ENCODE results near the gene NME2.

Gene NME2

DNA sequence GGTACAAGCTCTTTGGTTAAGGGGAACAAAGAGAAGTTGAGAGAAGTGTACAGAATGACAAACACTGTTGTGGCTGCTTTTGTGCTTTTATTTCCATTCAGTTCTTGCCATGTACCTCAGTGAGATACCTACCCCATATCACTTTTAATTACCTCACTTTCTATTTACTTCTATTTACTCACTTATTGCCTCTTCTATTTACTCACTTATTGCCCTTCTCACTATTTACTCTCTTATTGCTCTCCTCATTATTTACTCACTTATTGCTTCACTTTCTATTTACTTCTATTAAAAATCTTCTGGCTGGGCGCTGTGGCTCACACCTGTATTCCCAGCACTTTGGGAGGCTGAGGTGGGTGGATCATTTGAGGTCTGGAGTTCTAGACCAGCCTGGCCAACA is 51.7 kb downstream of the NME2 start:
- no peaks in the 10 kb centered on the region for H3K27me3 ChIP-seq (ENCODE audit: insufficient read depth, low read length, poor library complexity, severe bottlenecking)
- H3K36me3 ChIP-seq (ENCODE audit: insufficient read depth, low read length) = peaks cover 89% of the 10 kb centered on the region; the same call in 1 of the 2 replicates
- H3K79me2 ChIP-seq (ENCODE audit: insufficient read depth, low read length) = no peaks in the 10 kb centered on the region
- no peaks in the 10 kb centered on the region for H3K9me2 ChIP-seq (replicated peaks; ENCODE audit: low read depth, low read length)
- no peaks in the 10 kb centered on the region for H3K9me3 ChIP-seq (ENCODE audit: insufficient read depth, low read depth, low read length)
- H4K20me1 ChIP-seq (ENCODE audit: insufficient read depth, low read length, poor library complexity, severe bottlenecking) = no peaks in the 10 kb centered on the region
- TF ChIP-seq EZH2phosphoT487 (IDR thresholded peaks at IDR 0.05; ENCODE audit: borderline replicate concordance) = no peak
- TF ChIP-seq, protein P1, sequence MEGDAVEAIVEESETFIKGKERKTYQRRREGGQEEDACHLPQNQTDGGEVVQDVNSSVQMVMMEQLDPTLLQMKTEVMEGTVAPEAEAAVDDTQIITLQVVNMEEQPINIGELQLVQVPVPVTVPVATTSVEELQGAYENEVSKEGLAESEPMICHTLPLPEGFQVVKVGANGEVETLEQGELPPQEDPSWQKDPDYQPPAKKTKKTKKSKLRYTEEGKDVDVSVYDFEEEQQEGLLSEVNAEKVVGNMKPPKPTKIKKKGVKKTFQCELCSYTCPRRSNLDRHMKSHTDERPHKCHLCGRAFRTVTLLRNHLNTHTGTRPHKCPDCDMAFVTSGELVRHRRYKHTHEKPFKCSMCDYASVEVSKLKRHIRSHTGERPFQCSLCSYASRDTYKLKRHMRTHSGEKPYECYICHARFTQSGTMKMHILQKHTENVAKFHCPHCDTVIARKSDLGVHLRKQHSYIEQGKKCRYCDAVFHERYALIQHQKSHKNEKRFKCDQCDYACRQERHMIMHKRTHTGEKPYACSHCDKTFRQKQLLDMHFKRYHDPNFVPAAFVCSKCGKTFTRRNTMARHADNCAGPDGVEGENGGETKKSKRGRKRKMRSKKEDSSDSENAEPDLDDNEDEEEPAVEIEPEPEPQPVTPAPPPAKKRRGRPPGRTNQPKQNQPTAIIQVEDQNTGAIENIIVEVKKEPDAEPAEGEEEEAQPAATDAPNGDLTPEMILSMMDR (conservative IDR thresholded peaks at IDR 0.05; ENCODE audit: low read length) = no peak
- H3K4me3 ChIP-seq (ENCODE audit: low read length, poor library complexity, severe bottlenecking) = no peak overlapping the region
- peaks cover 6% of the 10 kb centered on the region for H3K4me1 ChIP-seq (ENCODE audit: insufficient read depth, low read length, poor library complexity, severe bottlenecking)
- H3K4me2 ChIP-seq (ENCODE audit: low read depth, low read length, poor library complexity, severe bottlenecking) = no peak overlapping the region
- H2AFZ ChIP-seq (ENCODE audit: low read length) = no peak overlapping the region
- H3F3A ChIP-seq (ENCODE audit: low read depth) = peaks cover 6% of the 10 kb centered on the region; the same call in 1 of the 2 replicates
- no peak overlapping the region for H3K9ac ChIP-seq (ENCODE audit: low read depth, low read length, poor library complexity, severe bottlenecking)

DNA sequence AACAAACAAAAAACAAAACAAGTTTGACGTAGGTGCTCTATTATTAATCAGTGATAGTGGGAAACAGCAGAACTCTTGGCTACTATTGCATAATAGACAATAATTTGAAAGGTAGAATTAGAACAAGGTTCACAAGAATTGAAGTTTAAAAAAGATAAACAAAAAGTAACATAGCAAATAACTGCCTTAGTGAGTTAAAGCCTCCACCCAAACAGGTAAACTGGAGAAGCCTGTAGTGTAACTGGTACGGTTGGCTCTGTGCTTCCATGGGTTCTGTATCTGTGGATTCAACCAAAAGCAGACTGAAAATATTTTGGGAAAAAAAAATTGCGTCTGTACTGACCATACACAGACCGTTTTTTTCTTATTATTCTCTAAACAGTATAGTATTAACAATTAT is 55.1 kb downstream of the NME2 start:
- peaks cover 78% of the 10 kb centered on the region; the same call in 1 of the 2 replicates for H3K36me3 ChIP-seq (ENCODE audit: insufficient read depth, low read length)
- H3K9me2 ChIP-seq (replicated peaks; ENCODE audit: low read depth, low read length) = no peaks in the 10 kb centered on the region

More for the DNA sequence above, 55.1 kb downstream of the NME2 start:
- H3F3A ChIP-seq (ENCODE audit: low read depth) = no peaks in the 10 kb centered on the region
- no peak overlapping the region for H3K4me3 ChIP-seq (ENCODE audit: low read length, poor library complexity, severe bottlenecking)
- H3K27me3 ChIP-seq (ENCODE audit: insufficient read depth, low read length, poor library complexity, severe bottlenecking) = no peaks in the 10 kb centered on the region
- peaks cover 12% of the 10 kb centered on the region for H4K20me1 ChIP-seq (ENCODE audit: insufficient read depth, low read length, poor library complexity, severe bottlenecking)
- H2AFZ ChIP-seq (ENCODE audit: low read length) = no peak overlapping the region
- H3K79me2 ChIP-seq (ENCODE audit: insufficient read depth, low read length) = peaks cover 10% of the 10 kb centered on the region; the same call in 1 of the 2 replicates
- H3K4me1 ChIP-seq (ENCODE audit: insufficient read depth, low read length, poor library complexity, severe bottlenecking) = peaks cover 11% of the 10 kb centered on the region
- no peak overlapping the region for H3K4me2 ChIP-seq (ENCODE audit: low read depth, low read length, poor library complexity, severe bottlenecking)
- TF ChIP-seq, protein P1 (conservative IDR thresholded peaks at IDR 0.05; ENCODE audit: low read length) = no peak
- no peak for TF ChIP-seq EZH2phosphoT487 (IDR thresholded peaks at IDR 0.05; ENCODE audit: borderline replicate concordance)
- no peak overlapping the region for H3K9ac ChIP-seq (ENCODE audit: low read depth, low read length, poor library complexity, severe bottlenecking)
- H3K9me3 ChIP-seq (ENCODE audit: insufficient read depth, low read depth, low read length) = no peaks in the 10 kb centered on the region

All from Loucy (cell line).